ENCODE data around the gene KRT3.
"Not testable (repeated sequence)": the region's sequence is repeated elsewhere in the genome, so short reads cannot be mapped to it uniquely, and the experiment has no call there.

Gene KRT3

DNA sequence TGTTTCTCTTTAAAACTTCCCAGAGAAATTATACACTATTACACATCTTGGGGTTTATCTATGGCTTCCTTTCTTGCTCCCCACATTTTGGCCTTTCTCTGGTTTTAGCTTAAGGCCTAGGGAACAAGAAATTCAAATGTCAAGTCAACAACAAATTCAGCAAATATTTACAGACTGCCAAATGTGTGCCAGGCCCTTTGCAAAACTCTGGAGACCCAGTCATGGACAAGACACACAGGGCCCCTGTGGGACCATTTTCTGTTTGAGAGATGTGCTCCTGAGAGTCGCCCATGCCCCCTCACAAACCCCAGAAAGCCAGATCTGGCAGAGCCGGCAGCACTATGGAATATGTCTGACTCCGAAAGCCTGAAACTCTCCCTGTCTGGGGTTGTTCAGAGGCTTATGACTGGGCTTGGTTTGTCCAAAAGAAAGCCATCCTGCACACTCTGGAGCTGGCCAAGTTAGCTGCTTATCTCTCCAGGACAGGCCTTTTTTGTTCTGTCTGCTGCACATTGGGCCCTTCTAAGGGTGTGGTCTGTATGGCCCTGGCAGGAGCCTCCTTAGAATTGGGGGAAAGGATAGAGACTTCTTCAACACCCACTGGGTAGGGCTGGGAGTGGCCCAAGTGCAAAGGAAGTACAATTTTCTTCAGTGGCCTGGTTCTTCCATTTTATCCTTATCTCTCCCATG is 1.1 kb upstream of the KRT3 start:
- no peak for TF ChIP-seq ZNF423 (tag by site-specific recombination; IDR thresholded peaks at IDR 0.05)
- TF ChIP-seq ZNF366 (tag by site-specific recombination; conservative IDR thresholded peaks at IDR 0.05), result no peak
- no peak for TF ChIP-seq ZNF558 (tag by site-specific recombination; IDR thresholded peaks at IDR 0.05)
- no peak for TF ChIP-seq ZNF146 (tag by site-specific recombination; IDR thresholded peaks at IDR 0.05)
- no peak for TF ChIP-seq MZF1 (tag by site-specific recombination; IDR thresholded peaks at IDR 0.05; ENCODE audit: borderline replicate concordance)
- TF ChIP-seq ZNF24 (tag by site-specific recombination; IDR thresholded peaks at IDR 0.05), result no peak
- no peak for TF ChIP-seq SP2 (tag by site-specific recombination; IDR thresholded peaks at IDR 0.05)
- no peak for TF ChIP-seq ZNF202 (tag by site-specific recombination; IDR thresholded peaks at IDR 0.05; ENCODE audit: borderline replicate concordance)
- no peak for TF ChIP-seq ZNF670 (tag by site-specific recombination; IDR thresholded peaks at IDR 0.05; ENCODE audit: low read depth)
- TF ChIP-seq GFI1B (tag by site-specific recombination; IDR thresholded peaks at IDR 0.05), result no peak
- TF ChIP-seq KLF16 (tag by site-specific recombination; IDR thresholded peaks at IDR 0.05), result no peak
- TF ChIP-seq SALL2 (tag by site-specific recombination; IDR thresholded peaks at IDR 0.05; ENCODE audit: borderline replicate concordance), result no peak
- no peak for TF ChIP-seq ZNF843 (tag by site-specific recombination; IDR thresholded peaks at IDR 0.05)
- TF ChIP-seq ZNF544 (tag by site-specific recombination; IDR thresholded peaks at IDR 0.05), result no peak
- TF ChIP-seq ZNF473 (tag by site-specific recombination; IDR thresholded peaks at IDR 0.05), result no peak
- TF ChIP-seq ZFP3 (tag by site-specific recombination; IDR thresholded peaks at IDR 0.05; ENCODE audit: low read depth), result no peak
- no peak for TF ChIP-seq GLIS2 (tag by site-specific recombination; IDR thresholded peaks at IDR 0.05)
- Histone ChIP-seq H3K4me1 (ENCODE audit: control insufficient read depth, insufficient read depth, low read length) (no peaks in the 10 kb centered on the region), H3K27ac (ENCODE audit: extremely low read depth, low read depth, low read length) (no peak overlapping the region), H3K36me3 (ENCODE audit: control insufficient read depth in 2 of 2, insufficient read depth in 1 of 2, low read length in 2 of 2) (no peaks in the 10 kb centered on the region), H3K9me3 (ENCODE audit: control insufficient read depth, insufficient read depth, low read depth, low read length) (no peaks in the 10 kb centered on the region), H3K4me3 (ENCODE audit: low read depth, low read length) (no peak overlapping the region)
- ChIA-PET POLR2A (interaction anchor here (0.5 kb wide), 1 partner anchor 1031 kb away, joined by 3 read pairs; no protein-coding TSS in a partner anchor), CTCF (interaction anchor here (1.5 to 1.6 kb wide), 2 partner anchors 69 to 74 kb away, joined by 4 to 5 read pairs; no protein-coding TSS in a partner anchor)

DNA sequence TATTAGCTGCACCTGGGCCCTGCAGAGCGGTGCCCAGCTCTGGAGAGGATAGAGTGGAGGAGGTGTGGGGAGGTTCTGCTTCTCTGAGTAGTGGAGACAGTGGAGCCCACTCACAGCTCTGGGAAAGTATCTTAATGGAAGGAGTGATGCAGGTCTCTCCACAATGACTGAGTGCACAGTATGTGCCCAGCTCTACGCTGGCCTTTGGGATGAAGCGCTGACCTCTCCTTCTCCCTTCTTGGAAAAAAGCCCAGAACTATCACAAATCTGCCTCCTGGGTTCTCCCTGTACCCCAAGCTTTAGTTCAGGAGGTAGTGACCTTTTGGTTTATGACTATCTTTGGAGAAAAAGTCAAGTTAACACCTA is 495 bp upstream of the KRT3 start:
- POLR2A ChIA-PET, result no interaction called here
- Histone ChIP-seq H3K36me3 (ENCODE audit: control insufficient read depth in 2 of 2, insufficient read depth in 1 of 2, low read length in 2 of 2) (no peaks in the 10 kb centered on the region), H3K4me1 (ENCODE audit: control insufficient read depth, insufficient read depth, low read length) (no peaks in the 10 kb centered on the region), H3K9me3 (ENCODE audit: control insufficient read depth, insufficient read depth, low read depth, low read length) (no peaks in the 10 kb centered on the region), H3K27ac (ENCODE audit: extremely low read depth, low read depth, low read length) (no peak overlapping the region), H3K4me3 (ENCODE audit: low read depth, low read length) (no peak overlapping the region)
- CTCF ChIA-PET, result interaction anchor here (1.5 kb wide), 1 partner anchor 74 kb away, joined by 5 read pairs; no protein-coding TSS in a partner anchor
- no peak for TF ChIP-seq ZNF221 (tag by site-specific recombination; IDR thresholded peaks at IDR 0.05; ENCODE audit: borderline replicate concordance)
- no peak for TF ChIP-seq ZNF792 (tag by site-specific recombination; IDR thresholded peaks at IDR 0.05)
- no peak for TF ChIP-seq ZNF510 (tag by site-specific recombination; IDR thresholded peaks at IDR 0.05; ENCODE audit: insufficient replicate concordance)
- no peak for TF ChIP-seq ZNF433 (tag by site-specific recombination; IDR thresholded peaks at IDR 0.05; ENCODE audit: low read depth)
- TF ChIP-seq ZNF341 (tag by site-specific recombination; IDR thresholded peaks at IDR 0.05; ENCODE audit: low read depth), result no peak
- TF ChIP-seq, protein P1, sequence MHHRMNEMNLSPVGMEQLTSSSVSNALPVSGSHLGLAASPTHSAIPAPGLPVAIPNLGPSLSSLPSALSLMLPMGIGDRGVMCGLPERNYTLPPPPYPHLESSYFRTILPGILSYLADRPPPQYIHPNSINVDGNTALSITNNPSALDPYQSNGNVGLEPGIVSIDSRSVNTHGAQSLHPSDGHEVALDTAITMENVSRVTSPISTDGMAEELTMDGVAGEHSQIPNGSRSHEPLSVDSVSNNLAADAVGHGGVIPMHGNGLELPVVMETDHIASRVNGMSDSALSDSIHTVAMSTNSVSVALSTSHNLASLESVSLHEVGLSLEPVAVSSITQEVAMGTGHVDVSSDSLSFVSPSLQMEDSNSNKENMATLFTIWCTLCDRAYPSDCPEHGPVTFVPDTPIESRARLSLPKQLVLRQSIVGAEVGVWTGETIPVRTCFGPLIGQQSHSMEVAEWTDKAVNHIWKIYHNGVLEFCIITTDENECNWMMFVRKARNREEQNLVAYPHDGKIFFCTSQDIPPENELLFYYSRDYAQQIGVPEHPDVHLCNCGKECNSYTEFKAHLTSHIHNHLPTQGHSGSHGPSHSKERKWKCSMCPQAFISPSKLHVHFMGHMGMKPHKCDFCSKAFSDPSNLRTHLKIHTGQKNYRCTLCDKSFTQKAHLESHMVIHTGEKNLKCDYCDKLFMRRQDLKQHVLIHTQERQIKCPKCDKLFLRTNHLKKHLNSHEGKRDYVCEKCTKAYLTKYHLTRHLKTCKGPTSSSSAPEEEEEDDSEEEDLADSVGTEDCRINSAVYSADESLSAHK (tag by site-specific recombination; IDR thresholded peaks at IDR 0.05), result no peak
- TF ChIP-seq, protein P2, sequence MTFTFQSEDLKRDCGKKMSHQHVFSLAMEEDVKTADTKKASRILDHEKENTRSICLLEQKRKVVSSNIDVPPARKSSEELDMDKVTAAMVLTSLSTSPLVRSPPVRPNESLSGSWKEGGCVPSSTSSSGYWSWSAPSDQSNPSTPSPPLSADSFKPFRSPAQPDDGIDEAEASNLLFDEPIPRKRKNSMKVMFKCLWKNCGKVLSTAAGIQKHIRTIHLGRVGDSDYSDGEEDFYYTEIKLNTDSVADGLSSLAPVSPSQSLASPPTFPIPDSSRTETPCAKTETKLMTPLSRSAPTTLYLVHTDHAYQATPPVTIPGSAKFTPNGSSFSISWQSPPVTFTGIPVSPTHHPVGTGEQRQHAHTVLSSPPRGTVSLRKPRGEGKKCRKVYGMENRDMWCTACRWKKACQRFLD (tag by site-specific recombination; IDR thresholded peaks at IDR 0.05), result no peak
- TF ChIP-seq ZNF548 (tag by site-specific recombination; IDR thresholded peaks at IDR 0.05), result no peak

DNA sequence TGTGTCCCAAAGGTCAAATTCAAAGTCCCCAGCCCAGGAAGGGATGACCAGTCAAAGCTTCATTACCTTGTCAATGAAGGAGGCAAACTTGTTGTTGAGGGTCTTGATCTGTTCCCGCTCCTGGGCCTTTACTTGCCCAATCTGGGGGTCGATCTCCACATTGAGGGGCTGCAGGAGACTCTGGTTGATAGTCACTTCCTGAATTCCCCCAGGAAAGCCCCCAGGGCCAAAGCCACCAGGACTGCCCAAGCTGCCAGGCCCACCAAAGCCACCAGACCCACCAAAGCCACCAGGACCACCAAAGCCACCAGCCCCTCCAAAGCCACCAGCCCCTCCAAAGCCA is 614 bp downstream of the KRT3 start:
- H3K9me3 ChIP-seq (ENCODE audit: control insufficient read depth, insufficient read depth, low read depth, low read length); H3K36me3 ChIP-seq (ENCODE audit: control insufficient read depth in 2 of 2, insufficient read depth in 1 of 2, low read length in 2 of 2); H3K4me1 ChIP-seq (ENCODE audit: control insufficient read depth, insufficient read depth, low read length); H3K4me3 ChIP-seq (ENCODE audit: low read depth, low read length); H3K27ac ChIP-seq (ENCODE audit: extremely low read depth, low read depth, low read length); CTCF ChIA-PET; POLR2A ChIA-PET: not testable (repeated sequence)
